SU-DHL-6 (cell line): ENCODE measurements around the gene THSD4.

Experiments used
- H2AFZ ChIP-seq: fragments of 200-600 bp; sonication (generic); 2 replicates; pipeline ENCODE4 v1.6.1; 2014; ENCODE audit warnings: low read depth, mild to moderate bottlenecking, moderate library complexity, mixed read lengths, antibody characterized with exemption, low read length; ENCODE audit not compliant: severe bottlenecking
- H3F3A ChIP-seq: fragments of 200-600 bp; shearing (Covaris generic); 2 replicates; pipeline ENCODE4 v1.6.0; 2016; ENCODE audit warnings: antibody characterized with exemption, mild to moderate bottlenecking; ENCODE audit not compliant: insufficient read depth
- H3K27ac ChIP-seq: fragments of 200-600 bp; sonication (generic); 2 replicates; pipeline ENCODE4 v1.5.1; 2016; ENCODE audit warnings: low read depth, mild to moderate bottlenecking, low read length, moderate library complexity, mixed read lengths
- H3K27me3 ChIP-seq: fragments of 200-600 bp; sonication (generic), shearing (Covaris generic); 2 replicates; pipeline ENCODE4 v1.6.0; 2014; ENCODE audit warnings: mild to moderate bottlenecking, low read length
- H3K36me3 ChIP-seq: fragments of 200-600 bp; sonication (generic); 2 replicates; pipeline ENCODE4 v1.6.1; 2014; ENCODE audit warnings: mild to moderate bottlenecking, low read length, mixed read lengths
- H3K4me2 ChIP-seq: fragments of 300-600, 200-600 bp; shearing (Covaris generic), sonication (generic); 2 replicates; pipeline ENCODE4 v1.6.0; 2014; ENCODE audit warnings: low read length, low read depth, mild to moderate bottlenecking; ENCODE audit not compliant: poor library complexity, severe bottlenecking
- H3K4me3 ChIP-seq: fragments of 200-600 bp; sonication (generic); 2 replicates; pipeline ENCODE4 v1.5.1; 2014; ENCODE audit warnings: antibody characterized with exemption, low read length, mild to moderate bottlenecking, mixed read lengths; ENCODE audit not compliant: insufficient read depth, poor library complexity, severe bottlenecking
- H3K79me2 ChIP-seq: fragments of 200-600 bp; sonication (generic); 2 replicates; pipeline ENCODE4 v1.6.1; 2014; ENCODE audit warnings: mild to moderate bottlenecking, low read length, moderate library complexity; ENCODE audit not compliant: insufficient read depth
- H3K9ac ChIP-seq: fragments of 200-600 bp; sonication (generic); 2 replicates; pipeline ENCODE4 v1.7.0; 2014; ENCODE audit warnings: mild to moderate bottlenecking, low read length
- H3K9me2 ChIP-seq: fragments of 200-600 bp; sonication (generic); replicated peaks from 2 replicates; pipeline ENCODE4 v1.6.1; 2014; ENCODE audit warnings: low read length; ENCODE audit not compliant: insufficient read depth
- H3K9me3 ChIP-seq: fragments of 200-600 bp; sonication (generic); 2 replicates; pipeline ENCODE4 v1.6.1; 2014; ENCODE audit warnings: low read length, mixed read lengths; ENCODE audit not compliant: insufficient read depth
- H4K20me1 ChIP-seq: fragments of 200-600 bp; sonication (generic); 2 replicates; pipeline ENCODE4 v1.6.1; 2014; ENCODE audit warnings: low read depth, mild to moderate bottlenecking, antibody characterized with exemption, low read length, moderate library complexity, mixed read lengths
- CTCF ChIP-seq: fragments of 200-600 bp; sonication (generic); IDR thresholded peaks from one replicate; pipeline ENCODE4 v1.5.1; 2017; ENCODE audit warnings: antibody characterized with exemption, mild to moderate bottlenecking, low read length, moderate library complexity; ENCODE audit not compliant: insufficient read depth, poor library complexity, severe bottlenecking
- EZH2phosphoT487 ChIP-seq: fragments of 200-600 bp; sonication (generic), shearing (Covaris generic); conservative IDR thresholded peaks from 2 replicates; pipeline ENCODE4 v1.6.1; 2018; ENCODE audit warnings: mild to moderate bottlenecking, antibody characterized with exemption, low read length, moderate library complexity, mixed read lengths

The THSD4 gene

DNA sequence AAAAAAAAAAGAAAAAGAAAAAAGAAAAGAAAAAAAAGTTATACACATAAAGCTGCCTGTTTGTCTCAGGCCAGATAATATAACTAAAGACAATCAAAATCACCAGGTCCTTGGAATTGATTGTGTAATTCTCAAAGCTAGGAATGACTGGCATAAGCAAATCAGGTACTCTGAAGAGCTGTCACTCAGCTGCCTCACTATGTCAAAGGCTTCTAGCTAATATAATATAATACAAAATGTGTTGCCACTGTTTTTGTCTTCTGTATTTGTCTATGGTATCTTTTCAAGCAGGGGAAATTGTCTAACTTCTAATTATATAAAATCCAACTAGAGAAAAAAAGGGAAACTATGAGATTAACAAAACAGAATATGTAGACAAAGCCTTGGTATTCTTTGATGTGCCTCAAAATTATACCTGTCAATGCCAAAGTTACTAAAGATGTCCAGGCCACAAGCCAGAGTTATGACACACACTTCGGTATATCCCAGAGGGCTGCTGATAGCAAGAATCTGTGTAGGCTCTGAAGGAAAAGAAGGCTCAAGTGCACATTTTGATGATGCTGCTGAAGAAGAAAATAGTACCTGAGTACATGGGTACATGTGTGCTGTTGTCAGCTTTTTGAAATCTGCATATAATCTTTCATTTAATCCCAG lies 658.1 kb downstream of the THSD4 start:
- Histone ChIP-seq H3K4me3 (no peak overlapping the region), H3F3A (no peaks in the 10 kb centered on the region), H3K36me3 (no peaks in the 10 kb centered on the region), H3K4me2 (no peak overlapping the region), H3K27ac (no peak overlapping the region), H4K20me1 (no peaks in the 10 kb centered on the region), H3K9ac (no peak overlapping the region), H3K27me3 (no peaks in the 10 kb centered on the region), H3K79me2 (no peaks in the 10 kb centered on the region), H2AFZ (no peak overlapping the region), H3K9me3 (no peaks in the 10 kb centered on the region), H3K9me2 (no peaks in the 10 kb centered on the region)
- no peak for TF ChIP-seq EZH2phosphoT487
- no peak for TF ChIP-seq CTCF

GRCh38 chr15:71775856-71776255 lies 660.6 kb downstream of the THSD4 start:
- H3K9me3 ChIP-seq = no peaks in the 10 kb centered on the region

GRCh38 chr15:71776304-71776703 lies 661.0 kb downstream of the THSD4 start:
- no peaks in the 10 kb centered on the region for H3K9me3 ChIP-seq
- H3F3A ChIP-seq = no peaks in the 10 kb centered on the region
- H3K79me2 ChIP-seq = no peaks in the 10 kb centered on the region
- H2AFZ ChIP-seq = no peak overlapping the region
- no peak overlapping the region for H3K4me3 ChIP-seq
- H4K20me1 ChIP-seq = no peaks in the 10 kb centered on the region
- H3K36me3 ChIP-seq = no peaks in the 10 kb centered on the region
- no peak for TF ChIP-seq EZH2phosphoT487
- no peak for TF ChIP-seq CTCF
- H3K27me3 ChIP-seq = no peaks in the 10 kb centered on the region
- H3K9ac ChIP-seq = no peak overlapping the region
- H3K4me2 ChIP-seq = no peak overlapping the region
- no peak overlapping the region for H3K27ac ChIP-seq
- H3K9me2 ChIP-seq = no peaks in the 10 kb centered on the region

More at GRCh38 chr15:71775856-71776255, 660.6 kb downstream of the THSD4 start:
- H3K9ac ChIP-seq = no peak overlapping the region
- no peak for TF ChIP-seq EZH2phosphoT487
- no peak for TF ChIP-seq CTCF
- no peak overlapping the region for H3K4me3 ChIP-seq
- no peaks in the 10 kb centered on the region for H3K9me2 ChIP-seq
- H3K27me3 ChIP-seq = no peaks in the 10 kb centered on the region
- H3K79me2 ChIP-seq = no peaks in the 10 kb centered on the region
- no peak overlapping the region for H3K4me2 ChIP-seq
- H4K20me1 ChIP-seq = no peaks in the 10 kb centered on the region
- H3K27ac ChIP-seq = no peak overlapping the region
- H3K36me3 ChIP-seq = no peaks in the 10 kb centered on the region
- H2AFZ ChIP-seq = no peak overlapping the region
- H3F3A ChIP-seq = no peaks in the 10 kb centered on the region
